ENCODE data around the gene C1QTNF7.

DNA sequence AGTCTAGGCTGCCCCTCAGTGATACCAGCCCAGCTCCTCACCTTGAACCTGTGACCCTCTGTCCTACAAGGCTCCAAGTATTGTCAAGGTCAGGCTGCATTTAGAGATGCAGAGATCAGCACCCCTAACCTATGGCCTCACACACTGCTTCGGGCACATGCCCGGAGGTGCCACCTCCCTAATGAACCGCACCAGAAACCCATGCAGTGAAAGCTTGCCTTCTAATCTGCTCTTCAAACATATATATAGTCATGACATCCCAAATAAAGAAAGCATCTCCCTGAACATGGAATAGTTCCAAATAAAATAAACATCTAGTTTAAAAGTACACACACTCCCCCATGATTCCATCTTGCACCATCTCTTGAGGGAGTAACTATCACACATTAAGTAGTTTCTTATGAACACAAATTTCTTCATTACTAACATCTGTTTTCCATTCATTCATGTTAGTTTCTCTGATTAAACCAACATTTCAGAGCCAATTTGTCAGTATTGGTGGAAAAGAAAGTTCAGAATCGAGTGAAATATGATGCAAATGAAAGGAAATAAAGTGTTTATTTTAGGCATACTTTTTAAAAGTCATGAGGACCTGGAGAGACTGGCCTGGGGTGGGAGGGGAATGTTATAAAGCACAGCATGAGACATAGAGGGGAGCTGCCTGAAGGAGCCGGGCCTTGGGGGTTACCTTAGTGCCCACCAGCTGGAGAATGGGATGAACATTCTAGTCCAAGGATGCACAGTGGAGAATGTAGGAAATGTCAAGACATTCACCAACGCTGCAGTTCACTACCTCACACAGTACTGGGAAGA is 61.0 kb downstream of the C1QTNF7 start:
- TF ChIP-seq, protein P1, sequence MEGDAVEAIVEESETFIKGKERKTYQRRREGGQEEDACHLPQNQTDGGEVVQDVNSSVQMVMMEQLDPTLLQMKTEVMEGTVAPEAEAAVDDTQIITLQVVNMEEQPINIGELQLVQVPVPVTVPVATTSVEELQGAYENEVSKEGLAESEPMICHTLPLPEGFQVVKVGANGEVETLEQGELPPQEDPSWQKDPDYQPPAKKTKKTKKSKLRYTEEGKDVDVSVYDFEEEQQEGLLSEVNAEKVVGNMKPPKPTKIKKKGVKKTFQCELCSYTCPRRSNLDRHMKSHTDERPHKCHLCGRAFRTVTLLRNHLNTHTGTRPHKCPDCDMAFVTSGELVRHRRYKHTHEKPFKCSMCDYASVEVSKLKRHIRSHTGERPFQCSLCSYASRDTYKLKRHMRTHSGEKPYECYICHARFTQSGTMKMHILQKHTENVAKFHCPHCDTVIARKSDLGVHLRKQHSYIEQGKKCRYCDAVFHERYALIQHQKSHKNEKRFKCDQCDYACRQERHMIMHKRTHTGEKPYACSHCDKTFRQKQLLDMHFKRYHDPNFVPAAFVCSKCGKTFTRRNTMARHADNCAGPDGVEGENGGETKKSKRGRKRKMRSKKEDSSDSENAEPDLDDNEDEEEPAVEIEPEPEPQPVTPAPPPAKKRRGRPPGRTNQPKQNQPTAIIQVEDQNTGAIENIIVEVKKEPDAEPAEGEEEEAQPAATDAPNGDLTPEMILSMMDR (conservative IDR thresholded peaks at IDR 0.05; ENCODE audit: low read length): no peak
- TF ChIP-seq EZH2phosphoT487 (IDR thresholded peaks at IDR 0.05; ENCODE audit: borderline replicate concordance, low read depth, low read length): no peak
